PC-3 (cell line): Measurements from ENCODE around the gene STOX2.

Source experiments
- CTCF ChIP-seq: fragments of 300-600 bp; sonication (generic); conservative IDR thresholded peaks from 2 replicates; pipeline ENCODE4 v1.5.1; 2017; ENCODE audit warnings: antibody characterized with exemption, low read depth, mild to moderate bottlenecking, low read length
- EZH2 ChIP-seq: fragments of 300-600 bp; sonication (generic); IDR thresholded peaks from one replicate; pipeline ENCODE4 v1.6.1; 2017; ENCODE audit warnings: antibody characterized with exemption, mild to moderate bottlenecking, low read length; ENCODE audit not compliant: unreplicated experiment

- no peak for TF ChIP-seq CTCF
- no peak for TF ChIP-seq EZH2
Measured at GRCh38 chr4:183940864-183941263, 35.8 kb downstream of the STOX2 start.
